Measurements from ENCODE around the gene LRP1B.

The LRP1B gene

GRCh38 chr2:141438536-141438935, 692.3 kb downstream of the LRP1B start:
- Histone ChIP-seq H3K9me3 (no peaks in the 10 kb centered on the region), H3K4me1 (ENCODE audit: control insufficient read depth in 1 of 2, insufficient read depth in 1 of 2, low read depth in 1 of 2, low read length in 1 of 2) (no peaks in the 10 kb centered on the region), H3K36me3 (no peaks in the 10 kb centered on the region), H3K27me3 (no peaks in the 10 kb centered on the region), H3K27ac (no peak overlapping the region), H3K4me3 (ENCODE audit: low read depth in 1 of 2, low read length in 1 of 2) (no peak overlapping the region)
- no peak for TF ChIP-seq CTCF (IDR thresholded peaks at IDR 0.05)

DNA sequence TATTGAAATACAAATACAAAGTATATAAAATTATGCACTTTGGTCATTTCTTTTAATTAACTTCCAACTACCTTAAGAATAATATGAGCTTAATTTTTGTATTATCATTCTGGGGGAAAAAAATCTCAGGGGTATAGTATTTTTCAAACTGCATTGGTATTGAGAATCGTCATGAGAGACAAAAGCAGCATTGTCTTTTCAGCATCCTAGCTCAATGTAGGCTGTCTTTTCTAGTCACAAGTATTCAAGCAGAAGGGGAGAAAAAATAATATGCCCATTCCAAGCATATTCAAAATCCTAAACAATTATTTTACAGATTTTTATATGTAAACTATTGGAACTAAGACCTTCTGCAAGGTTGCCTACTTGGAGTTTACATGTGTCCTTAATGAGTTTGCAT, 693.3 kb downstream of the LRP1B start:
- no peaks in the 10 kb centered on the region for H3K36me3 ChIP-seq
- H3K27me3 ChIP-seq, result no peaks in the 10 kb centered on the region
- TF ChIP-seq CTCF (IDR thresholded peaks at IDR 0.05), result no peak
- no peaks in the 10 kb centered on the region for H3K4me1 ChIP-seq (ENCODE audit: control insufficient read depth in 1 of 2, insufficient read depth in 1 of 2, low read depth in 1 of 2, low read length in 1 of 2)
- no peak overlapping the region for H3K4me3 ChIP-seq (ENCODE audit: low read depth in 1 of 2, low read length in 1 of 2)
- H3K27ac ChIP-seq, result no peak overlapping the region
- H3K9me3 ChIP-seq, result no peaks in the 10 kb centered on the region

DNA sequence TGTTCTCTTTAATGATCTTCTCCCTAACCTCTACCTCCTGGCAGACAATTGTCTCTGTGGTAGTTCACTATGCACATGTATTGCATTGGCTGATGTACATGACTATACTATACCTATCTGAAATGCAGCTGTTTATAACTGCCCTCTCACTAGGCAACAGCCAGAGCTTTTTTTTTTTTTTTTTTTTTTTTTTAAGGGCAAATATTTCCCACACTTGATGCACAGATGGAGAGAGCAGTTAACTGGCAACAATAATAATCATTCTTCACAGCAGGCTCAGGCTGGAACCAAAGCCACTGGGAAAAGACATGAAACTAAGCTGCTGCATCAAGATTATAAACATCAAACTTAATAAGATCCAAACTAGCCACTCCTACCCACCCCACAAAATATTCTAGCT, 707.7 kb downstream of the LRP1B start:
- no peak overlapping the region for H3K27ac ChIP-seq
- no peaks in the 10 kb centered on the region for H3K36me3 ChIP-seq
- no peak overlapping the region for H3K4me3 ChIP-seq (ENCODE audit: low read depth in 1 of 2, low read length in 1 of 2)
- H3K9me3 ChIP-seq, result no peaks in the 10 kb centered on the region
- H3K4me1 ChIP-seq (ENCODE audit: control insufficient read depth in 1 of 2, insufficient read depth in 1 of 2, low read depth in 1 of 2, low read length in 1 of 2), result no peaks in the 10 kb centered on the region
- no peaks in the 10 kb centered on the region for H3K27me3 ChIP-seq
- TF ChIP-seq CTCF (IDR thresholded peaks at IDR 0.05), result no peak

GRCh38 chr2:141417246-141417797, 713.5 kb downstream of the LRP1B start:
- H3K9me3 ChIP-seq, result no peaks in the 10 kb centered on the region
- H3K27ac ChIP-seq, result no peak overlapping the region
- H3K36me3 ChIP-seq, result no peaks in the 10 kb centered on the region
- no peak for TF ChIP-seq CTCF (IDR thresholded peaks at IDR 0.05)
- no peaks in the 10 kb centered on the region for H3K4me1 ChIP-seq (ENCODE audit: control insufficient read depth in 1 of 2, insufficient read depth in 1 of 2, low read depth in 1 of 2, low read length in 1 of 2)
- no peak overlapping the region for H3K4me3 ChIP-seq (ENCODE audit: low read depth in 1 of 2, low read length in 1 of 2)
- H3K27me3 ChIP-seq, result no peaks in the 10 kb centered on the region

DNA sequence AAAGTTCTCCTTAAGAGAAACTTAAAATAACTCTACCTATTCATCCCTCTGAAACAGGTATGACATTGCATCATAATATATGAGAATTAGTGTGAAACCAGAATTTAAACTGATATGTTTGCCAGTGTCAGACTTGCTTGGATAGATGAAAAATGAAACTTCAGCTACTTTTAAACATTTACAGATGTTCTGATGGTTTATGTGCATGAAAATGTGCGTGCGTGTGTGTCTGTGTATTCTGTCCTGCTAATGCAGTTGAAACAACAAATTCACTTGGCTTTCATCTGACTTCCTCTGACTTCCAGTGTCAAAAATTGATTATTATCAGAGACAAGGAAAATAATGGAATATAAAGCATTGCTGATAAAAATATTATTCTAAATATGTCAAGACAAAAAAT, 719.4 kb downstream of the LRP1B start:
- Histone ChIP-seq H3K4me1 (ENCODE audit: control insufficient read depth in 1 of 2, insufficient read depth in 1 of 2, low read depth in 1 of 2, low read length in 1 of 2) (no peaks in the 10 kb centered on the region), H3K4me3 (ENCODE audit: low read depth in 1 of 2, low read length in 1 of 2) (no peak overlapping the region), H3K27me3 (no peaks in the 10 kb centered on the region), H3K36me3 (no peaks in the 10 kb centered on the region), H3K27ac (no peak overlapping the region), H3K9me3 (no peaks in the 10 kb centered on the region)
- no peak for TF ChIP-seq CTCF (IDR thresholded peaks at IDR 0.05)

- H3K9me3 ChIP-seq, result no peaks in the 10 kb centered on the region
- no peak overlapping the region for H3K4me3 ChIP-seq (ENCODE audit: low read depth in 1 of 2, low read length in 1 of 2)
- no peak overlapping the region for H3K27ac ChIP-seq
- no peaks in the 10 kb centered on the region for H3K4me1 ChIP-seq (ENCODE audit: control insufficient read depth in 1 of 2, insufficient read depth in 1 of 2, low read depth in 1 of 2, low read length in 1 of 2)
- no peaks in the 10 kb centered on the region for H3K27me3 ChIP-seq
- TF ChIP-seq CTCF (IDR thresholded peaks at IDR 0.05), result no peak
- no peaks in the 10 kb centered on the region for H3K36me3 ChIP-seq
Observed at GRCh38 chr2:141399270-141399669, 731.5 kb downstream of the LRP1B start.

Measured in neutrophil (primary cell).